Endothelial cell of umbilical vein (primary cell): Measurements from ENCODE around the gene CCDC81. TPM values are rescaled to one million over a fixed set of nuclear protein-coding genes. Genes with fewer than 3 reads are reported as not detected.

Experiments
- BruUV-seq: library from RNA; stranded (reverse); fragments of 400-500 nt; replicated peaks from 2 replicates; lab custom pipeline; 2021; lab: Mats Ljungman, UMichigan
- CTCF ChIA-PET: fragments of 300-600, 350-600 bp; sonication (Branson Sonifier 250); formaldehyde crosslinking; loops from one replicate; lab custom pipeline; 2021; ENCODE audit warnings: antibody characterized with exemption, inconsistent platforms; lab: Charles Lee
- POLR2A ChIA-PET: fragments of 300-600, 350-600 bp; sonication (Branson Sonifier 250); formaldehyde crosslinking; loops from one replicate; lab custom pipeline; 2021; ENCODE audit warnings: antibody characterized with exemption, inconsistent platforms; lab: Charles Lee
- DNase-seq: peaks from one replicate; pipeline ENCODE4 v3.0.0-alpha.2; 2011; ENCODE audit warnings: low read depth, low spot score
- FAIRE-seq: peaks from 2 replicates; lab custom pipeline; 2011; peaks lifted over from hg19 to GRCh38; lab: Jason Lieb, UNC
- H2AFZ ChIP-seq: 2 replicates; pipeline ENCODE4 v1.6.0; 2012; ENCODE audit warnings: low read depth, low read length, control low read depth, inconsistent platforms
- H3K27ac ChIP-seq: 2 replicates; pipeline ENCODE4 v1.5.1; 2011; ENCODE audit warnings: low read depth, mild to moderate bottlenecking, control low read depth, low read length, moderate library complexity; ENCODE audit not compliant: insufficient read depth
- H3K27me3 ChIP-seq, 2 experiments: 2 replicates each; pipeline versions ENCODE4 v1.6.0 to v1.6.1; 2011; ENCODE audit warnings: low read length in 2 of 2, mixed read lengths in 1 of 2; ENCODE audit not compliant: control insufficient read depth in 2 of 2, insufficient read depth in 2 of 2
- H3K36me3 ChIP-seq, 2 experiments: 2 replicates in 1 of 2; 3 replicates in 1 of 2; pipeline ENCODE4 v1.5.1; 2011; ENCODE audit warnings: low read length in 2 of 2, mild to moderate bottlenecking in 1 of 2, moderate library complexity in 1 of 2; ENCODE audit not compliant: control insufficient read depth in 2 of 2, insufficient read depth in 2 of 2; ENCODE audit errors: extremely low read depth in 1 of 2
- H3K4me1 ChIP-seq: 3 replicates; pipeline ENCODE4 v1.5.1; 2011; ENCODE audit warnings: mild to moderate bottlenecking, low read length; ENCODE audit not compliant: control insufficient read depth, insufficient read depth; ENCODE audit errors: extremely low read depth
- H3K4me2 ChIP-seq: 2 replicates; pipeline ENCODE4 v1.6.1; 2011; ENCODE audit warnings: low read length, control low read depth, mixed read lengths; ENCODE audit not compliant: insufficient read depth
- H3K4me3 ChIP-seq, 3 experiments: fragments of 200-600 bp in 1 of 3; sonication (generic), shearing (Covaris generic) in 1 of 3; replicated peaks in 1 of 3; 2 replicates each; pipeline ENCODE4 v1.5.1; 2011 to 2016; ENCODE audit warnings: control low read depth in 3 of 3, low read length in 3 of 3, mild to moderate bottlenecking in 2 of 3, inconsistent platforms in 1 of 3, low read depth in 1 of 3, moderate library complexity in 1 of 3; ENCODE audit not compliant: insufficient read depth in 1 of 3
- H3K79me2 ChIP-seq: 2 replicates; pipeline ENCODE4 v1.6.0; 2012; ENCODE audit warnings: low read length, inconsistent platforms; ENCODE audit not compliant: control insufficient read depth, insufficient read depth
- H3K9ac ChIP-seq: replicated peaks from 2 replicates; pipeline ENCODE3; 2011; ENCODE audit warnings: low read length, control low read depth; ENCODE audit not compliant: insufficient read depth; ENCODE audit errors: extremely low read depth
- H3K9me1 ChIP-seq: replicated peaks from 3 replicates; pipeline ENCODE4 v1.6.0; 2011; ENCODE audit warnings: mild to moderate bottlenecking, low read length; ENCODE audit not compliant: control insufficient read depth, insufficient read depth; ENCODE audit errors: extremely low read depth
- H3K9me3 ChIP-seq: replicated peaks from 2 replicates; pipeline ENCODE4 v1.5.1; 2012; ENCODE audit warnings: low read length, inconsistent platforms; ENCODE audit not compliant: control insufficient read depth, insufficient read depth
- H4K20me1 ChIP-seq: replicated peaks from 2 replicates; pipeline ENCODE3; 2011; ENCODE audit warnings: mild to moderate bottlenecking, low read length; ENCODE audit not compliant: control insufficient read depth, insufficient read depth; ENCODE audit errors: extremely low read depth
- EZH2 ChIP-seq: IDR thresholded peaks from 2 replicates; pipeline ENCODE4 v1.6.1; 2012; ENCODE audit warnings: borderline replicate concordance, low read depth, mild to moderate bottlenecking, moderate library complexity, low read length, inconsistent platforms; ENCODE audit not compliant: severe bottlenecking
- FOS ChIP-seq: IDR thresholded peaks from 2 replicates; pipeline ENCODE4 v1.6.1; 2011; ENCODE audit warnings: mild to moderate bottlenecking, low read length, moderate library complexity, borderline replicate concordance; ENCODE audit not compliant: insufficient read depth
- GATA2 ChIP-seq: IDR thresholded peaks from 2 replicates; pipeline ENCODE4 v1.7.0; 2011; ENCODE audit warnings: low read depth, mild to moderate bottlenecking, moderate library complexity, mixed read lengths, low read length; ENCODE audit not compliant: insufficient read length, insufficient read depth
- JUN ChIP-seq: IDR thresholded peaks from 2 replicates; pipeline ENCODE4 v1.6.1; 2011; ENCODE audit warnings: borderline replicate concordance, low read depth; ENCODE audit not compliant: insufficient read length, insufficient read depth
- MYC ChIP-seq: IDR thresholded peaks from one replicate; pipeline ENCODE4 v1.6.1; 2011; ENCODE audit warnings: mild to moderate bottlenecking, low read depth, low read length
- POLR2A ChIP-seq: IDR thresholded peaks from 2 replicates; pipeline ENCODE4 v1.6.1; 2012; ENCODE audit warnings: low read depth, mild to moderate bottlenecking, control low read depth, low read length
- POLR2AphosphoS5 ChIP-seq: IDR thresholded peaks from 2 replicates; pipeline ENCODE4 v1.6.1; 2012; ENCODE audit warnings: low read depth, mild to moderate bottlenecking, control low read depth, low read length, moderate library complexity; ENCODE audit not compliant: insufficient read depth
- dilution Hi-C: fragments of 300-500 bp; cut with MboI; formaldehyde crosslinking; loops from one replicate; pipeline ENCODE4 v1.15.0; 2019; ENCODE audit warnings: low sequenced_read_pairs; ENCODE audit not compliant: extremely low pct_ligation_motif_present
- intact Hi-C: fragments of 100-400 bp; cut with micrococcal nuclease; formaldehyde crosslinking; loops from one replicate; pipeline ENCODE4 v1.10.0; 2022
- polyA plus RNA-seq, 4 experiments: library from polyadenylated mRNA; depleted of rRNA in 3 of 4; stranded (reverse) in 3 of 4; unstranded in 1 of 4; fragments of >200 nt; gene quantifications; 2 replicates each; pipeline versions ENCODE4 v1.2.1 to v1.2.3, GENCODE V29; 2011 to 2012; ENCODE audit warnings: missing spikeins in 1 of 4
- total RNA-seq: library from RNA; stranded (reverse); gene quantifications from 2 replicates; pipeline ENCODE4 v1.2.3, GENCODE V29; 2021
- TF ChIP-seq, protein P1 (sequence below): IDR thresholded peaks from 2 replicates; pipeline ENCODE4 v1.6.1; 2011; ENCODE audit not compliant: insufficient read depth, insufficient read length
- TF ChIP-seq, protein P2 (sequence below), 2 donors: IDR thresholded peaks; 1 replicate in 1 of 2; 2 replicates in 1 of 2; pipeline ENCODE4 v1.5.1; 2011; ENCODE audit warnings: low read length in 2 of 2, mild to moderate bottlenecking in 2 of 2, moderate library complexity in 2 of 2, control low read depth in 1 of 2, inconsistent platforms in 1 of 2, low read depth in 1 of 2; ENCODE audit not compliant: insufficient read depth in 1 of 2; ENCODE audit errors: extremely low read depth in 1 of 2

The CCDC81 gene
- total and polyA plus RNA-seq, 2 donors (not counting 3 experiments of a cell fraction or from before 2014, with no cell fraction given) = 0.57 to 1.1 TPM

DNA sequence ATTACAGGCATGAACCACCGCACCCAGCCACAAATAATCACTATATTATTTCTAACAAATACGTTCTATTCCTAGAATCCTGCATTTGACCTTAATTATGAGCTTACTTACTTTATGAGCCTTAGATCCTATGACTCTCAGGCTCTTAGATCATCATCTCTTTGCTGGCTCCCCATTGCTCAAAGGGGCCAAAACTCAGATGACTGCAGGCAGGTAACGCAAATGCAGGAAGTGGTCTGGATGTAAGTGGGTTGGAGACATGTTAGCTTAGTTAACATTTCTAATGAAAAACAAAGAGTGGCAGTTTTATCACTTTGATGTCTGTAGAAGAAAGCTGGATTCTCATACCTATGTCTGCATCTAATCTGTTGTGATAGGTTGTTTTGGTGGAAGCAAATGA, 23.4 kb downstream of the CCDC81 start:
- Histone ChIP-seq H3K9ac (no peak overlapping the region), H3K9me3 (no peaks in the 10 kb centered on the region), H4K20me1 (no peaks in the 10 kb centered on the region), H3K4me1 (peaks cover 24% of the 10 kb centered on the region), H3K27me3 (no peaks in the 10 kb centered on the region), H3K36me3 (no peaks in the 10 kb centered on the region), H2AFZ (no peak overlapping the region), H3K79me2 (no peaks in the 10 kb centered on the region), H3K27ac (no peak overlapping the region), H3K9me1 (no peaks in the 10 kb centered on the region), H3K4me2 (no peak overlapping the region), H3K4me3 (no peak overlapping the region)
- BruUV-seq = no TSS peak
- POLR2A ChIA-PET = no interaction called here
- CTCF ChIA-PET = interaction anchor here (1.3 to 3.3 kb wide), 2 partner anchors 36 to 37 kb away, joined by 5 to 13 read pairs; no protein-coding TSS in a partner anchor
- intact Hi-C loops (no loop called here), dilution Hi-C loops (no loop called here)
- TF ChIP-seq POLR2A (no peak), MYC (no peak), POLR2AphosphoS5 (no peak), FOS (no peak), JUN (no peak), EZH2 (no peak), GATA2 (no peak)
- TF ChIP-seq, protein P1, sequence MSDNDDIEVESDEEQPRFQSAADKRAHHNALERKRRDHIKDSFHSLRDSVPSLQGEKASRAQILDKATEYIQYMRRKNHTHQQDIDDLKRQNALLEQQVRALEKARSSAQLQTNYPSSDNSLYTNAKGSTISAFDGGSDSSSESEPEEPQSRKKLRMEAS = no peak
- TF ChIP-seq, protein P2, sequence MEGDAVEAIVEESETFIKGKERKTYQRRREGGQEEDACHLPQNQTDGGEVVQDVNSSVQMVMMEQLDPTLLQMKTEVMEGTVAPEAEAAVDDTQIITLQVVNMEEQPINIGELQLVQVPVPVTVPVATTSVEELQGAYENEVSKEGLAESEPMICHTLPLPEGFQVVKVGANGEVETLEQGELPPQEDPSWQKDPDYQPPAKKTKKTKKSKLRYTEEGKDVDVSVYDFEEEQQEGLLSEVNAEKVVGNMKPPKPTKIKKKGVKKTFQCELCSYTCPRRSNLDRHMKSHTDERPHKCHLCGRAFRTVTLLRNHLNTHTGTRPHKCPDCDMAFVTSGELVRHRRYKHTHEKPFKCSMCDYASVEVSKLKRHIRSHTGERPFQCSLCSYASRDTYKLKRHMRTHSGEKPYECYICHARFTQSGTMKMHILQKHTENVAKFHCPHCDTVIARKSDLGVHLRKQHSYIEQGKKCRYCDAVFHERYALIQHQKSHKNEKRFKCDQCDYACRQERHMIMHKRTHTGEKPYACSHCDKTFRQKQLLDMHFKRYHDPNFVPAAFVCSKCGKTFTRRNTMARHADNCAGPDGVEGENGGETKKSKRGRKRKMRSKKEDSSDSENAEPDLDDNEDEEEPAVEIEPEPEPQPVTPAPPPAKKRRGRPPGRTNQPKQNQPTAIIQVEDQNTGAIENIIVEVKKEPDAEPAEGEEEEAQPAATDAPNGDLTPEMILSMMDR (IDR thresholded peaks at IDR 0.05; ENCODE audit: extremely low read depth in 1 of 2, insufficient read depth in 1 of 2, low read depth in 1 of 2, low read length in 2 of 2) = no peak
- DNase-seq (no peak), FAIRE-seq (no peak)
